Measurements from ENCODE around the gene PRDM11. TPM values are rescaled to one million over a fixed set of nuclear protein-coding genes. Genes with fewer than 3 reads are reported as not detected.

PRDM11 gene
- total and polyA plus RNA-seq, 2 of the 8 experiments (the other 6 are each of a cell fraction or from before 2014, with no cell fraction given): 3.6 to 11.7 TPM

- TF ChIP-seq RBBP5 (IDR thresholded peaks at IDR 0.05; ENCODE audit: borderline replicate concordance, low read depth, low read length): no peak
- no peak for TF ChIP-seq SP4 (IDR thresholded peaks at IDR 0.05; ENCODE audit: low read length)
- TF ChIP-seq JUN (IDR thresholded peaks at IDR 0.05; ENCODE audit: low read depth, low read length): no peak
Measured at GRCh38 chr11:45181889-45182550, 35.6 kb downstream of the PRDM11 start (continued).

Data from H1 (cell line).